K562 (cell line): ENCODE measurements around the gene SAMD9L. TPM values are rescaled to one million over a fixed set of nuclear protein-coding genes. Genes with fewer than 3 reads are reported as not detected.

ENCODE experiments used
- ATF3 ChIP-seq, 2 experiments: fragments of 450-650 bp in 1 of 2; sonication (generic) in 1 of 2; formaldehyde crosslinking in 1 of 2; IDR thresholded peaks in 1 of 2; conservative IDR thresholded peaks in 1 of 2; 2 replicates each; pipeline versions ENCODE4 v1.6.1 to v1.8.1; 2016 to 2023; ENCODE audit warnings: mild to moderate bottlenecking in 2 of 2, moderate library complexity in 2 of 2, inconsistent platforms in 1 of 2, missing genetic modification reagents in 1 of 2
- FOXJ3 ChIP-seq: sonication (generic); formaldehyde crosslinking; IDR thresholded peaks from 2 replicates; pipeline ENCODE4 v1.4.0; 2020; ENCODE audit warnings: mild to moderate bottlenecking, missing genetic modification reagents
- HBP1 ChIP-seq: fragments of 450-650 bp; formaldehyde crosslinking; IDR thresholded peaks from 2 replicates; pipeline ENCODE4 v1.4.0; 2022; ENCODE audit warnings: missing genetic modification characterization
- MLLT1 ChIP-seq, 2 experiments: fragments of 450-650 bp; IDR thresholded peaks; 2 replicates each; pipeline ENCODE4 v1.6.1; 2016
- POLR3A ChIP-seq: IDR thresholded peaks from 2 replicates; pipeline ENCODE4 v1.6.1; 2011; ENCODE audit warnings: borderline replicate concordance, mild to moderate bottlenecking, moderate library complexity; ENCODE audit not compliant: insufficient read length, insufficient read depth; ENCODE audit errors: extremely low read depth
- SMAD2 ChIP-seq: fragments of 150-350 bp; IDR thresholded peaks from 2 replicates; pipeline ENCODE4 v1.6.1; 2014; ENCODE audit warnings: low read depth, mild to moderate bottlenecking, low read length
- THAP7 ChIP-seq: fragments of 250-450 bp; sonication (Bioruptor Pico); IDR thresholded peaks from 2 replicates; pipeline ENCODE4 v1.5.0; 2021
- ZNF140 ChIP-seq: fragments of 250-450 bp; sonication (Bioruptor Pico); IDR thresholded peaks from 2 replicates; pipeline ENCODE4 v1.8.0; 2021; ENCODE audit warnings: moderate library complexity, mild to moderate bottlenecking, inconsistent platforms
- ZNF23 ChIP-seq: fragments of 250-450 bp; sonication (Bioruptor Pico); IDR thresholded peaks from 2 replicates; pipeline ENCODE4 v1.4.0; 2020; ENCODE audit warnings: mild to moderate bottlenecking
- ZNF316 ChIP-seq: fragments of 450-650 bp; IDR thresholded peaks from 2 replicates; pipeline ENCODE4 v1.6.1; 2016
- ZNF398 ChIP-seq: fragments of 250-450 bp; sonication (Bioruptor Pico); IDR thresholded peaks from 2 replicates; pipeline ENCODE4 v1.8.0; 2021; ENCODE audit warnings: moderate library complexity, mild to moderate bottlenecking, inconsistent platforms
- ZNF518B ChIP-seq: fragments of 250-450 bp; sonication (Bioruptor Pico); IDR thresholded peaks from 2 replicates; pipeline ENCODE4 v1.5.0; 2021; ENCODE audit warnings: mild to moderate bottlenecking, moderate library complexity
- ZNF584 ChIP-seq: fragments of 200-800 bp; sonication (Bioruptor generic); IDR thresholded peaks from 2 replicates; pipeline ENCODE4 v1.6.1; 2016; ENCODE audit warnings: low read depth, mild to moderate bottlenecking, missing genetic modification characterization, missing compliant biosample characterization
- polyA plus RNA-seq, 8 experiments: library from polyadenylated mRNA; depleted of rRNA in 4 of 8; stranded (reverse) in 5 of 8; unstranded in 3 of 8; fragments of >200 nt; fragmentation: Nextera tagmentation in 2 of 8; fragmentation: Illumina TruSeq in 1 of 8; extraction: Ambion mirVana in 2 of 8; extraction: Trizol in 1 of 8; gene quantifications; 2 replicates each; pipeline versions ENCODE4 v1.2.1 to v1.2.3, GENCODE V29; 2011 to 2014; ENCODE audit warnings: inconsistent platforms in 1 of 8, missing spikeins in 1 of 8
- total RNA-seq, 7 experiments: library from RNA; depleted of rRNA in 6 of 7; stranded (reverse); fragments of >200 nt in 6 of 7; fragmentation: Illumina TruSeq in 2 of 7; extraction: Trizol in 2 of 7; gene quantifications; 2 replicates each; pipeline versions ENCODE4 v1.2.1 to v1.2.3, GENCODE V29; 2011 to 2021; ENCODE audit warnings: low replicate concordance in 1 of 7

SAMD9L gene
- total and polyA plus RNA-seq, 9 of the 15 experiments (the other 6 are each of a cell fraction or from before 2014, with no cell fraction given) = 0.15 to 1.0 (median 0.48) TPM

GRCh38 chr7:93148727-93149126 is 542 bp upstream of the SAMD9L start (continued):
- TF ChIP-seq SMAD2 (no peak), ZNF316 (no peak), POLR3A (no peak), ZNF584 (peak; percentile 85), HBP1 (CRISPR knock-in tag) (no peak), ZNF140 (CRISPR knock-in tag) (no peak), ZNF398 (CRISPR knock-in tag) (no peak), ATF3 (IDR thresholded peaks at IDR 0.05) (no peak), ATF3 (CRISPR knock-in tag; conservative IDR thresholded peaks at IDR 0.05) (no peak), ZNF518B (CRISPR knock-in tag) (no peak), MLLT1 (IDR thresholded peaks at IDR 0.05) (no peak), ZNF23 (CRISPR knock-in tag) (peak; percentile 63; the same call in 1 of the 2 replicates), FOXJ3 (no peak), THAP7 (CRISPR knock-in tag) (no peak)
